Esophagus muscularis mucosa (tissue), 4 donors: ENCODE results near the gene FER. TPM values are rescaled to one million over a fixed set of nuclear protein-coding genes. Genes with fewer than 3 reads are reported as not detected.
"Not testable (repeated sequence)": the region's sequence is repeated elsewhere in the genome, so short reads cannot be mapped to it uniquely, and the experiment has no call there.

Experiments used
- DNase-seq: peaks from one replicate; pipeline ENCODE4 v3.0.0-alpha.2; 2017; ENCODE audit errors: extremely low spot score
- H3K27ac ChIP-seq, 4 donors: fragments of 200-600 bp; sonication (generic); replicated peaks in 1 of 4; 1 replicate in 3 of 4; 2 replicates in 1 of 4; pipeline ENCODE4 v1.5.1; 2016 to 2019; ENCODE audit warnings: mild to moderate bottlenecking in 1 of 4
- H3K27me3 ChIP-seq, 4 donors: fragments of 200-600 bp; sonication (generic); one replicate each; pipeline versions ENCODE4 v1.5.1 to v1.6.0; 2016 to 2019
- H3K36me3 ChIP-seq, 4 donors: fragments of 200-600 bp; sonication (generic); one replicate each; pipeline ENCODE4 v1.5.1; 2016 to 2019
- H3K4me1 ChIP-seq, 4 donors: fragments of 200-600 bp; sonication (generic); one replicate each; pipeline ENCODE4 v1.5.1; 2016 to 2019
- H3K4me3 ChIP-seq, 4 donors: fragments of 200-600 bp; sonication (generic); 1 replicate in 2 of 4; 2 replicates in 2 of 4; pipeline ENCODE4 v1.5.1; 2016 to 2019; ENCODE audit warnings: mild to moderate bottlenecking in 4 of 4, moderate library complexity in 1 of 4
- H3K9me3 ChIP-seq, 4 donors: fragments of 200-600 bp; sonication (generic); 1 replicate in 3 of 4; 2 replicates in 1 of 4; pipeline ENCODE4 v1.5.1; 2016 to 2019
- CTCF ChIP-seq, 3 experiments: fragments of 200-600 bp in 2 of 3; fragments of 450-650 bp in 1 of 3; sonication (generic) in 2 of 3; IDR thresholded peaks; one replicate each; pipeline ENCODE4 v1.5.1; 2017 to 2019; ENCODE audit warnings: antibody characterized with exemption in 3 of 3, mild to moderate bottlenecking in 2 of 3, moderate library complexity in 1 of 3
- EP300 ChIP-seq: sonication (generic); formaldehyde crosslinking; IDR thresholded peaks from one replicate; pipeline ENCODE4 v1.6.1; 2017; ENCODE audit warnings: antibody characterized with exemption
- POLR2A ChIP-seq: fragments of 450-650 bp; IDR thresholded peaks from one replicate; pipeline ENCODE4 v1.6.1; 2017; ENCODE audit warnings: antibody characterized with exemption, moderate library complexity, mild to moderate bottlenecking, low read depth
- POLR2AphosphoS5 ChIP-seq, 2 donors: sonication (generic); formaldehyde crosslinking; IDR thresholded peaks; one replicate each; pipeline ENCODE4 v1.6.1; 2017; ENCODE audit warnings: antibody characterized with exemption in 2 of 2
- WGBS: methylation state at CpG from one replicate; pipeline ENCODE4 v1.1.5; 2018; 5-methylcytosine and 5-hydroxymethylcytosine counted together
- intact Hi-C: fragments of 100-400 bp; cut with DNase I; formaldehyde crosslinking; loops from one replicate; pipeline ENCODE4 v1.15.1; 2023
- total RNA-seq, 4 donors: library from RNA; depleted of rRNA; stranded (reverse); fragments of >200 nt; gene quantifications; one replicate each; pipeline versions ENCODE4 v1.1.0 to v1.2.1, GENCODE V29; 2016

The FER gene
- total RNA-seq, 4 donors from 2014 or later: 17.6 to 32.8 (median 25.4) TPM

GRCh38 chr5:109003928-109004327 lies 256.2 kb downstream of the FER start:
- 91% methylated on average over 4 of the region's 4 CpGs for WGBS
- no peak overlapping the region for H3K4me3 ChIP-seq
- no peak overlapping the region for H3K27ac ChIP-seq
- no peaks in the 10 kb centered on the region for H3K4me1 ChIP-seq
- H3K27me3 ChIP-seq: no peaks in the 10 kb centered on the region
- no peak for TF ChIP-seq POLR2A
- TF ChIP-seq CTCF (IDR thresholded peaks at IDR 0.05): no peak
- TF ChIP-seq EP300: no peak
- no peak for TF ChIP-seq POLR2AphosphoS5 (IDR thresholded peaks at IDR 0.05)
- intact Hi-C loops: no loop called here
- H3K9me3 ChIP-seq: no peaks in the 10 kb centered on the region
- no peaks in the 10 kb centered on the region for H3K36me3 ChIP-seq
- no peak for DNase-seq

DNA sequence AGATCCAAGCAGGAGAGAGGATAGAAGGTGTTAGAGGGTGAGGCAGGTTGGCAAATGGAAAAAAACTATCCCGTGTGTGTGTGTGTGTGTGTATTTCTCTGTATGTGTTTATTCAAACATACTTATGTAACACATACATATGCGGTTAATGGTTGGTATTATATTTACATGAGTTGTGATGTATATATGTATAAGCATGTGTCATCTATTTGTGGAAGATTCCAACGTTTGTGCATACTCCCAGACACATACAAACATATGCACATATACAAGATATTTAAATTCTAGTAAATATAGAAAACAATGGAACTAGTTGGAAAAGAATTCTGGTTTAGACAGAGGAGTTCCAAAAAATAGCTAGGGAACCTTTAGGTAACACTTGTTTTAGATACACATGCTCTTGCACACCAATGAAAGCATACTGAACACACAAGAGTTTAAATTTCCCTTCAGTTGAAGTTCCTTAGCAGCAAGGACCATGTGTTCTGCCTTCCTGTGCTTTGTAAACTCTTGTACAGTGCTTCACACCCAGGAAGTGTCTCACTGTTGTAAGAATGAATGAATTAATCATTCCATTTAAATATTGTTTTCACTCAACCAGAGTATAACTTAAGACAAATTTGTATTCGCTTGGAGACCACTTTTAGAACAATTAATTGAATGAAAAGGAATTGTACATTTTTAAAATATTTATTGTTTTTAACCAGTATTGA lies 257.8 kb downstream of the FER start:
- no peaks in the 10 kb centered on the region for H3K9me3 ChIP-seq
- TF ChIP-seq EP300 (no peak), CTCF (IDR thresholded peaks at IDR 0.05) (no peak), POLR2AphosphoS5 (IDR thresholded peaks at IDR 0.05) (no peak), POLR2A (no peak)
- 89% methylated on average over 4 of the region's 4 CpGs for WGBS
- no peaks in the 10 kb centered on the region for H3K4me1 ChIP-seq
- no peak for DNase-seq
- intact Hi-C loops: no loop called here
- no peak overlapping the region for H3K27ac ChIP-seq
- H3K4me3 ChIP-seq: no peak overlapping the region
- H3K36me3 ChIP-seq: no peaks in the 10 kb centered on the region
- H3K27me3 ChIP-seq: no peaks in the 10 kb centered on the region

- Histone ChIP-seq H3K4me1 (no peaks in the 10 kb centered on the region), H3K9me3 (no peaks in the 10 kb centered on the region), H3K36me3 (no peaks in the 10 kb centered on the region), H3K27ac (no peak overlapping the region), H3K4me3 (no peak overlapping the region), H3K27me3 (no peaks in the 10 kb centered on the region)
- TF ChIP-seq POLR2A (no peak), EP300 (no peak), POLR2AphosphoS5 (IDR thresholded peaks at IDR 0.05) (no peak), CTCF (IDR thresholded peaks at IDR 0.05) (no peak)
- 94% methylated on average over 6 of the region's 6 CpGs for WGBS
- DNase-seq: no peak
- intact Hi-C loops: no loop called here
These were observed 258.4 kb downstream of the FER start for GRCh38 chr5:109006129-109006528.

DNA sequence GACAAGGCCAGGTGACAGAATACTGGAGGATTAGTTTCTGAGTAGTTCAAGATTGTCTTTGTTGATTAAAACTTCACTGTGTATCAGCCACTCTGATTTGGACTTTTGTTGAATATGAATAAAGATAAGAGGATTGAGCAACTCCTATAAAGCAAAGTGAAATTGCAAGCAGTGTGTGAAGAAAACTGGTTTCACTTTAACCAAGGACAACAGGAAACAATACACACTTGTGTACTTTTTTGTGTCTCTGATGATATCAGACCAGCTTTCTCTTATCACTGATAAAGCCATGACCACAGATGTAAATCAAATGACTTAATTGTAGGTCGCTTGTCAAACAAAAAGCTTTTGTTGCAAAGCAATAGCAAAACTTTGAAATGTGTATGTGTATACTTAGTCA lies 268.6 kb downstream of the FER start:
- TF ChIP-seq EP300 (no peak), CTCF (IDR thresholded peaks at IDR 0.05) (no peak), POLR2AphosphoS5 (IDR thresholded peaks at IDR 0.05) (no peak), POLR2A (no peak)
- H3K9me3 ChIP-seq: no peaks in the 10 kb centered on the region
- no peak overlapping the region for H3K4me3 ChIP-seq
- WGBS: 85% methylated on average over 1 of the region's 1 CpG
- H3K36me3 ChIP-seq: no peaks in the 10 kb centered on the region
- peaks cover 0 to 15% (median 8%) of the 10 kb centered on the region in 4 donors for H3K4me1 ChIP-seq
- intact Hi-C loops: no loop called here
- no peak for DNase-seq
- no peaks in the 10 kb centered on the region for H3K27me3 ChIP-seq
- no peak overlapping the region for H3K27ac ChIP-seq

- no peaks in the 10 kb centered on the region for H3K27me3 ChIP-seq
- H3K4me1 ChIP-seq: peaks cover 0 to 15% (median 5%) of the 10 kb centered on the region in 4 donors
- no peak overlapping the region for H3K4me3 ChIP-seq
- peaks cover 0 to 7% (median 3%) of the 10 kb centered on the region in 4 donors for H3K36me3 ChIP-seq
- H3K27ac ChIP-seq: no peak overlapping the region
- intact Hi-C loops: no loop called here
- peaks cover 0 to 8% (median 3%) of the 10 kb centered on the region in 4 donors for H3K9me3 ChIP-seq
- TF ChIP-seq CTCF (IDR thresholded peaks at IDR 0.05): no peak
- TF ChIP-seq EP300: no peak
- no peak for TF ChIP-seq POLR2A
- no peak for TF ChIP-seq POLR2AphosphoS5 (IDR thresholded peaks at IDR 0.05)
- no peak for DNase-seq
These were observed 274.4 kb downstream of the FER start for GRCh38 chr5:109022056-109022455.

- 39% methylated on average over 1 of the region's 1 CpG for WGBS
These were observed 278.0 kb downstream of the FER start for GRCh38 chr5:109025729-109026128.

More at GRCh38 chr5:109025729-109026128, 278.0 kb downstream of the FER start:
- H3K9me3 ChIP-seq, H3K27me3 ChIP-seq, intact Hi-C loops, H3K36me3 ChIP-seq, H3K4me1 ChIP-seq, H3K27ac ChIP-seq, H3K4me3 ChIP-seq, DNase-seq: not testable (repeated sequence)
